Lung microvascular endothelial cell (primary cell): ENCODE measurements around the gene EIF4H. TPM values are rescaled to one million over a fixed set of nuclear protein-coding genes. Genes with fewer than 3 reads are reported as not detected.
A peak's percentile ranks its signal among the peaks of the same experiment; 100 is the strongest.
"Not testable (repeated sequence)": the region's sequence is repeated elsewhere in the genome, so short reads cannot be mapped to it uniquely, and the experiment has no call there.

Experiments
- DNase-seq, 2 donors: peaks; one replicate each; pipeline versions ENCODE4 v3.0.0 to v3.0.0-alpha.2; 2010; ENCODE audit warnings: low read depth in 2 of 2
- total RNA-seq: library from RNA; depleted of rRNA; stranded (reverse); fragments of >200 nt; gene quantifications from 2 replicates; pipeline ENCODE4 v1.2.1, GENCODE V29; 2014

Gene EIF4H
- total RNA-seq, 1 donor from 2014 or later = 267 TPM

DNA sequence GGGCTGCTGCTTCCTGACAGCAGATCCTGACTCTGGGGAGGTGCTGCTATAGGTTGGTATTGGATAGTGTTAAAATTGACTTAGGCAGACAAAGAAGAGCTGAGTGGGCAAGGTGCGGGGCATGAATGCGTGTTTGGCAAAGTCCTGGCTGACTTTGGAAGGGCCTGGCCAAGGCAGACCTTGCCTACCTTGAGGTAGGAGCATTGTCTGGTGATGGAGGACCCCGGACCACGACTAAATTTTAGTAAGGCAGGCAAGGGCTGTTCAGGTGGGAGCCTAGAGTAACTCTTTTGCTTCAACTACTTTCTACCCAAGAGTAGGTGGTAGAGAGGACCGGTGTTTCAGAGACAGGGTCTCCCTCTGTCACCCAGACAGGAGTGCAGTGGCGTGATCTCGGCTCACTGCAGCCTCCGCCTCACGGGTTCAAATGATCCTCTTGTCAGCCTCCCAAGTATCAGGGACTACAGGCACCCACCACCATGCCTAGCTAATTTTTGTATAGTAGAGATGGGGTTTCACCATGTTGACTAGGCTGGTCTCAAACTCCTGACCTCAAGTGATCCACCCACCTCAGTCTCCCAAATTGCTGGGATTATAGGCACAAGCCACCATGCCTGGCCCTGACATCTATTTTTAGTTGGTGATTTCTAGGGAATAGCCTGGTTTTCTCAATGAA, 23.4 kb downstream of the EIF4H start:
- no peak for DNase-seq

DNA sequence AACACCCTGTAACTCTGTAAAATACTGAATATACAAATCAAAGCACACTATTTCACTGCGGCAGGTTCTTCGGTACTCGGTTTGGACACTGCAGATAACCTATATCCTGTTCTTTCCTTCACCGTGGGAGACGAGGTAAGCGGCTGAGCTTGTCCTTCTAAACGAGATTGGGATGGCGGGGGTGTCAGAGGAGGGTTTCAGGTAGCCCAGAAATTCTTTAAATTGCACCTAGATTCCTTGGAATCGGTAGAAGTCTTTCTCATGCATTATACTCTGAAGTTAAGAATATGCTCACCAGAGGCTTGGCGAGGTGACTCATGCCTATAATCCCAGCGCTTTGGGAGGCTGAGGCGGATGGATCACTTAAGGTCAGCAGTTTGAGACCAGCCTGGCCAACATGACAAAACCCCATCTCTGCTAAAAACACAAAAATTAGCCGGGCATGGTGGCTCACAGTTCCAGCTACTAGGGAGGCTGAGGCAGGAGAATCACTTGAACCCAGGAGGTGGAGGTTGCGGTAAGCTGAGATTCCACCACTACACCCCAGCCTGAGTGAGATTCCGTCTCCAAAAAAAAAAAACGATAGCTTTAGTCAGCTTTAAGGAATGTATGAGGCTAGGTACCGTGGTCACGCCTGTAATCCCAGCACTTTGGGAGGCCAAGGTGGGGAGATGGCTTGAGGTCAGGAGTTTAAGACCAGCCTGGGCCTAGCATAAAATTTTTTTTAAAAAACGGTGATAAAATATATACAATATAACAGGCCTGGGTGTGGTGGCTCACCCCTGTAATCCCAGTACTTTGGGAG, 25.6 kb downstream of the EIF4H start:
- no peak for DNase-seq

DNA sequence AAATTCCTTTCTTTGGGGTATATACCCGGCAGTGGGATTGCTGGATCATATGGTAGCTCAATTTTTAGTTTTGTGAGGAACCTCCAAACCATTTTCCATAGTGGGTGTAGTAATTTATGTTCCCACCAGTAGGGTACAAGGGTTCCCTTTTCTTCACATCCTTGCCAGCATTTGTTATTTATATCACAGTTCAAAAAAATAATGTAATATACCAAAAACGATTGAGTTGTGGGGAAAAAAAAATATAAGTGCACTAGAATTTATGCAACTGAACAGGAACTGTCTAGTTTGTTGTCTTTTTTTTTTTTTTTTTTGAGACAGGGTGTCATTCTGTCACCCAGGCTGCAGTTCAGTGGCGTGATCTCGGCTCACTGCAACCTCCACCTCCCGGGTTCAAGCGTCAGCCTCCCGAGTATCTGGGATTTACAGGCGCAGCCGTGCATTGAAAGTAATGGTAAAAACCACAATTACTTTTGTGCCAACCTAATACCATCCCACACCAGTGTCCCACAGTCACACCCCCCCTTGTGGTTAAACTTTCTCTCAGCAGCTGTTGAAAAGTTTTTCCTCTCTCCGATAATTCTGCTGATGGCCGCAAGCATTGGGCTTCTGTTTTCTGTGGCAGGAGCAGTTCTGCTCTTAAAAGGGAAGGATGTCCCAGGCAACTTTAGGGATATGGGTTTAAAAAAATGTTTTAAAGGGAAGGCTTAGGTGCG, 28.8 kb downstream of the EIF4H start:
- peak; percentile 55 to 82 for DNase-seq

DNA sequence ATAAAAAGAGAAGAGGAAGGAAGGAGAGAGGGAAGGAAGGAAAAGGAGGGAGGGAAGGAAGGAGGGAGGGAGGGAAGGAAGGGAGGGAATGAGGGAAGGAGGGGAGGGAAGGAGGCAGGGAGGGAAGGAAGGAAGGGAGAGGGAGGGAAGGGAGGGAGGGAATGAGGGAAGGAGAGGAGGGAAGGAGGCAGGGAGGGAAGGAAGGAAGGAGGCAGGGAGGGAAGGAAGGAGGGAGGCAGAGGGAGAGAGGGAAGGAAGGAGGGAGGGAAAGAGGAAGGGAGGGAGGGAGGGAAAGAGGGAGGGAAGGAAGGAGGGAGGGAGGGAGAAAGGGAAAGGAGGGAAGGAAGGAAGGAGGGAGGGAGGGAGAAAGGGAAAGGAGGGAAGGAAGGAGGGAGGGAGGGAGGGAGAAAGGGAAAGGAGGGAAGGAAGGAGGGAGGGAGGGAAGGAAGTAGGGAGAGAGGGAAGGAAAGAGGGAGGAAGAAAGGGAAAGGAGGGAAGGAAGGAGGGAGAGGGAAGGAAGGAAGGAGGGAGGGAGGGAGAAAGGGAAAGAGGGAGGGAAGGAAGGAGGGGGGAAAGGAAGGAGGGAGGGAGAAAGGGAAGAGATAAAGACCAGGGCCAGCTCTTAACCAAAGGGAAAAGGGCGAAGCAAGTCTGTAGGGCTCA, 29.9 kb downstream of the EIF4H start:
- no peak for DNase-seq

DNA sequence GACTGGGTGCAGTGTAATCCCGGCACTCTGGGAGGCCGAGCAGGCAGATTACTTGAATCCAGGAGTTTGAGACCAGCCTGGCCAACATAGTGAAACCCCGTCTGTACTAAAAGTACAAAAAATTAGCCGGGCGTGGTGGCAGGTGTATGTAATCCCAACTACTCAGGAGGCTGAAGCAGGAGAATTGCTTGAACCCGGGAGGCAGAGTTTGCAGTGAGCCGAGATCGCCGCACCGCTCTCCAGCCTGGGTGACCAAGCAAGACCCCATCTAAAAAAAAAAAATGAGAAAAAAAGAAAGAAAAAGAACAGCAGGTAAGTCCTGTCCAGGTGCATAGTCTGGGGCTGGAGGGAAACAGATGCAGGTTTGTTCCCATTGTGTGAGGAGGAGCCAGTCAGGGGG, 31.9 kb downstream of the EIF4H start:
- not testable (repeated sequence) for DNase-seq

DNA sequence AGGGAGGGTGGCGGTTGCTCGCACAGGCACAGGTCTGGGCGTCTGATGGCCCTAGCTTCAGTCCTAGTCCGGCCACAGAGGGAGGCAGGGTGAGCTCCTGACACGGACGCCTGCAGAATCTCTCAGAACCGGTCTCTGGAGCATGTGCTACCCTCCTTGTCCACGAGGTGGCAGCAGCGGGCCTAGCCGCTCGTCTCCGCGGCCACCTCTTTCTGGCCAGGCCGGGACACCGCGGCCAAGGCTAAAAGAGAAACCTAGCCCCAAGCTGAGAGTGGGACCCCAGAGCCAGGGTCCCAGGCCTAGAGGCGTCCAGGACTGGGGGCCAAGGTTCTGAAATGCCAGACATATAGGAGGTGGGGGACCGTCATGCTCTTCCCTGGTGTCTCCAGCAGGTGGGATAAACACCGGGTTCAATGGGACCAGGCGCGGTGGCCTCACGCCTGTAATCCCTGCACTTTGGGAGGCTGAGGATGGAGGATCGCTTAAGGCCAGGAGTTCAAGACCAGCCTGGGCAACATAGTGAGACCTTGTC, 32.5 kb downstream of the EIF4H start:
- DNase-seq = peak; percentile 70 to 78

DNA sequence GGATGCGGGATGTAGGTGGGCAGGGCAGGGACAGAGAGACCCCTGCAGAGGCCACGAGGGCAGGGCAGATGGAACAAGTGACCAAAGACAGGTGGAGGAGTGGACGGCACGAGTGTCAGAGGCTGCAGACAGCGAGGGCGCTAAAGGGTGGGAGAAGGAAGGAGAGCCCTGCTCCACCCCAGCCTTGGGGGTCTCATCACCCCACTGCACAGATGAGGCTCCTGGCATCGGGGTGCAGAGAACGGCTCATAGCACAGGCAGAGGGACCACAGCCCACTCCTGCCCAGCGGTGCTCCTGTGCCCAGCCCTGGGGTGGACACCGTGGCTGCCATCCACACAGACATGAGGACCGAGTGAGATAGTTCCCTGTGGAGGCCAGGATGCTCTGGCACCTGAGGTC, 33.4 kb downstream of the EIF4H start:
- no peak for DNase-seq

DNA sequence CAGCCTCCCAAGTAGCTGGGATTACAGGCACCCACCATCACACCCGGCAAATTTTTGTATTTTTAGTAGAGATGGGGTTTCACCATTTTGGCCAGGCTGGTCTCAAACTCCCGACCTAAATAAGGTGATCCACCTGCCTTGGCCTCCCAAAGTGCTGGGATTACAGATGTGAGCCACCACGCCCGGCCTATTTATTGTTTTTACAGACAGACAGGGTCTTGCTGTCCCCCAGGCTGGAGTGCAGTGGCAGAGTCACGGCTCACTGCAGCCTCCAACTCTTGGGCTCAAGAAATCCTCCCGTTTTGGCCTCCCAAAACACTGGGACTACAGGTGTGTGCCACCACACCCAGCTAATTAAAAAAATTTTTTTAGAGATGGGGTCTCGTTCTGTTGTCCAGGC, 34.1 kb downstream of the EIF4H start:
- not testable (repeated sequence) for DNase-seq

DNA sequence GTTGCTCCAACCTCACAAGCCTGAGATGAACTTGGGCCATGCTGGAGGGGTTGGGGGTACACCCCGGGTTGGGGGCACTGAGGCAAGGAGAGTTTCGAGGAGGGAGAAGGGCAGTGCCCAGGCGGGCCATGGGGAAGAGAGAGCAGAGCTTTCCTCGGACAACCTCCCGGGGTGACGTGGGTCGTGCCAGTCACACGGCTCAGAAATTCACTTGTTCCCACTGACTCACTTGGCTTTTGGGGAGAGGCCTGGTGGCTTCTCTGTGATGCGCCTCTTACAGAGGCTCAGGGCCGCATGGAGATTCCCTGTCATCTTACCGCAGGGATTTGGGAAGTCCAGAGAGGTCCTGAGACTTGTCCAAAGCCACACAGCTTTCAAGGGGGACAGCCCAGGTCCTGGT, 38.5 kb downstream of the EIF4H start:
- no peak for DNase-seq

DNA sequence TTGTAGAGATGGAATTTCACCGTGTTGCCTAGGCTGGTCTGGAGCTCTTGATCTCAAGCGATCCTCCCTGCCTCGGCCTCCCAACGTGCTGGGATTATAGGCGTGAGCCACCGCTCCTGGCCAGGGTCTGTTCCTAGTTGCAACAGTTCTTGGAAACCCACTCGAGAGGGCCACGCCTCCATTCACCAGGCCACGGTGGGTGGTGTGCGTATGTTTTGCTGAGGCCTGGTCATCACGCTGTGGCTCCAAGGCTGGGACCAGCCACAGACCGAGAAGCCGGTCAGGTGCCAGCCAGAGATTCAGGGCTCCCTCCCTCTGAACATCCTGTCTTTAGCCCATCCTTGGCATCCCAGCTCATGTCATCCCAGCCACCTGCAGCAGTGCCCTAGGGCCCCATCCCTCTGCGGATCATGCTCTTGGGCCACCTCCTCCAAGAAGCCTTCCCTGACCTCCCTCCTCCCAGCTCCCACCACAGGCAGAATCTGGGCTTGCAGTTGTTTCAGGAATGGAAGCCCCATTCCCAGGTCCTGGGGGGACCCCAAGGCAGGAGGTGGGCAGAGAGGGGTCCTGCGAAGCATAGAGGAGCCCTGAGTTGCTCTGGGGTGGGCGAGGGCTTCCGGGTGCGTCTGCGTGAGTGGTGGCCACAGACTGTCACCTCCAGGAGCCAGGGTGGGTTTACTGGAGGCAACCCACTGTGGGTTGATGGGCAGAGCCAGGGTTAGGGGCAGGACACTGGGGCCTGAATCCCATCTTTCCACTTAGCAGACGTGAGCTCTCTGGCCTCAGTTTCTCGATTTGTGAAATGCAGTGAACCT, 40.9 kb downstream of the EIF4H start:
- DNase-seq = no peak

DNA sequence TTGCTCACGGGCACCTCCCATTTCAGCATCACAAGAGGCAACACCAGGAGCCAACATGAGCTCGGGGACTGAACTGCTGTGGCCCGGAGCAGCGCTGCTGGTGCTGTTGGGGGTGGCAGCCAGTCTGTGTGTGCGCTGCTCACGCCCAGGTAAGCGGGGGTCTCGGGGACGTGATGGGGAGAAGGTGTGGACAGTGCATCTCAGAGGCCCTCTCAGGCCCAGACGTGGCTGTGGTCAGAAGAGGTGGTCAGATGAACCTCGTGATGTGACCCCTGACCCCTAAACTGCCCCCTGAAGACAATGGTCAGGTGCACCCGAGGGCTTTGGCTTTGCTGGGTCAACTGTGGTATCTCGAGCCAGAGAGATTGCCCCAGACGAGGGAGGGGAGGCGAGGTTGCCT, 41.8 kb downstream of the EIF4H start:
- no peak for DNase-seq

DNA sequence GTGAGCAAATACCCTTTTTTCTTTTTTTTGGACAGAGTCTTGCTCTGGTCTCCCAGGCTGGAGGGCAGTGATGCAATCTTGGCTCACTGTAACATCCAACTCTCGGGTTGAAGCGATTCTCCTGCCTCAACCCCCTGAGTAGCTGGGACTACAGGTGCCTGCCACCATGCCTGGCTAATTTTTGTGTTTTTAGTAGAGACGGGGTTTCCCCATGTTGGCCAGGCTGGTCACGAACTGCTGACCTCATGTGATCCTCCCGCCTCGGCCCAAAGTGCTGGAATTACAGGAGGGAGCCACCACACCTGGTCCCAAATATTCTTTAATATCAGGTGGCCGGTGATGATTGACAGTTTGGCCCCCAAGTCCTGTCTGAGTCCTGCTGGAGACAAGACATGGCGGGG, 42.2 kb downstream of the EIF4H start:
- no peak for DNase-seq

DNA sequence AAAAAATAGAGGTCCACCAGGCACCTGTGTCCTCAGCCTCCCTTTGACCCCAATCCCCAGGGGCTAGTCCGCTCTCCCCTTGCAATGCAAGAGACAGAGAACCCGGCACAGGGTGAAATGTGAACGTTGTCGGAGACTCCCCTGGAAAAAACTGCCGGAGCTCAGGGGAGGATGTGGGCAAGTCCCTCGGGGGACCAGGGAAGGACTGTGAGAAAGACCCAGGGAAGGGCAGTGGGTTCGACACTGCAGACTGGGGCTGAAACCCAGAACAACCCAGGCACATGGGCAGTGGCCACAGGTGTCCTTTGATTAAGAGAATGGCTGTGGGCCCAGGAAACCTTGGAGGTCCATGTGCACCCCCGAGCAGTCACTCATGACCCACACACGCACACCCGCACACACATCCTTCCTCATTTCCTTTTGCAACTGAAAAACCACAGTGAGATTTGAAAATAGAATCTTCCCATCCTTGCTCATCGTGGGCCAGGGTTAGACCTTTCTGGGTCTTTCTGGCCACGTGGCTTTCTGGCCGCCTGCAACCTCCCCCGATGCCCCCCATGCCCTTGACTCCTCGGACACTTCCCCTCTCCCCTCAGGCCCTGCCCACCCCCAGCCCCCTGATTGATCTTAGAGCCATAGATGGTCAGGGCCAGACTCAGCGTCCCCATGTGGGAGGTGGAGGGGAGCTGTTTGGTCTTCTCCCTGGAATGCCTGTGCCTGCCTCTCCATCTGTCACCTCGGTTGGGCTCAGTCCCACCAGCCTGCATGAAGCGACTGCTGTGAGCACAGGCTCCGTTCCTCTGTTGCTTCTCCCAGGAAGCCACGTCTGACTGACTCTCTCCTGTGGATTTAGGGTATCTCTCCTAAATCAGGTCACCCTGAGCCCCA, 43.5 kb downstream of the EIF4H start:
- DNase-seq = peak in 1 of 2 donors; percentile 44

DNA sequence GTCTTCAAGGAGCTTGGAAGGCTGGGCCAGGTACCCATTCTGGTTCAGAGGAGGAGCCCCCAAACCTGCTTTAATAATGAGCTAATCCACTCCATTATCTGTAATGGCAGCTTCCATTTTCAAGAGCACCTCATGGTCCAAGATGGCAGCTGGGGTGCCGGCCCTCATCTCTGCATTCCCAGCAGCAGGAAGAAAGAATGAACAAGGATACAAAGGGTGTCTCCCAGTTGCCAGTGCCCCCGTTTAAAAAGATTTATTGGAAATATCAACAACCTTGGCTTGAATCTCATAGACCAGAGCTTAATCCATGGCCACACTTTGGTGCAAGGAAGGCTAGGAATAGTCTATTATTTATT, 44.2 kb downstream of the EIF4H start:
- no peak for DNase-seq

DNA sequence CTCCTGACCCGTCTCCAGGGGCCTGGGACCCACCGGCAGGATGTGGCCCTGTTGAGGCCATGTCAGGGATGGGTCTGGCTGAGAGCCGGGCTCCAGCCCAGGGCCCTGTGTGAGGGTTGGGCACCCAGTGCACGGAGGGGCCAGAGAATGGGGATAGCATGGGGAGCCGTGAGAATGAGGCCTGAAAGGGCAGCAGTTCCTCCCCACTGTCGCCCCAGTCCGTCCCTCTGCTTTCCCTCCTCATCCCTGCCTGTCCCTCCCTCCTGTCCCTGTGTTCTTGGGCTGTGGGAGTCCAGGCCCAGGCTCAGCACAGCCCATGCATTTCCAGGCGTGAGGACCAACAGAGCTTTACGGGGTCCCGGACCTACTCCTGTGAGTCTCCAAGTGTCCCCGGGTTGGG, 45.3 kb downstream of the EIF4H start:
- no peak for DNase-seq

DNA sequence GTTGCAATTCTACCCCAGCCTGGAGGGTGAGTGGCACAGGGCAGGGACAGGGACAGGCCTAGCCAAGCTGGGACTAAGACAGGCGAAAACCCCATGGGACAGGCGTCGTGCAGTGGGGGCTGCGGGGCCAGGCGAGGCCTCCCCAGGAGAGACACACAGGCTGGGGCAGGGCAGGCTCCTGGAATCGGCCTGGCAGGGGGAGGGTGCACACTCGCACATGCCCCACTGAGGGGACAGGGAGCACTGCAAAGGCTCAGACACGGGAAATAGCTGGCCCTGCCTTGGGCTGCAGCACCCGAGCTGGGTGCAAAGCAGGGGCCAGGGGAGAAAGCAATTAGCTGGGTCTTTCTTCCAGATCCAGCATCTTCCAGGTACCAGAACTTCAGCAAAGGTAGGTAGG, 46.1 kb downstream of the EIF4H start:
- DNase-seq = no peak

DNA sequence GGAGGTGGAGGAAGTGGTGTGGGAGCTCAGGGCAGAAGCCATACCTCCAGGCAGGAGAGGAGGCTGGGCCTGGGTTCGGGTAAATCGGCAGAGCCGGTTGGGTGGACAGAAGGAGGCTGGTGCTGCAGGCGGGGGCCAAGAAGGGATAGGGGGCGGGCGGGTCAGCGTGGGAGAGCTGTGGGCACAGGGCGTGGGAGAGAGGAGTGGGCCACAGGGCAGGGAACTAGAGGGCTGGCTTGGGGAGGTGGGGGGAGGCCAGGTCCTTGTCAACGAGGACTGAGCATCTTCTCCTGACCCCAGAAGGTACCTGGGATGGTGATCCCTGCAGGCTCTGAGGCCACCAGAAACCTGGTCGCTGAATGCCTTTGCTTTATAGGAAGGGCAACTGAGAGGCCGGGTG, 47.6 kb downstream of the EIF4H start:
- DNase-seq = no peak

DNA sequence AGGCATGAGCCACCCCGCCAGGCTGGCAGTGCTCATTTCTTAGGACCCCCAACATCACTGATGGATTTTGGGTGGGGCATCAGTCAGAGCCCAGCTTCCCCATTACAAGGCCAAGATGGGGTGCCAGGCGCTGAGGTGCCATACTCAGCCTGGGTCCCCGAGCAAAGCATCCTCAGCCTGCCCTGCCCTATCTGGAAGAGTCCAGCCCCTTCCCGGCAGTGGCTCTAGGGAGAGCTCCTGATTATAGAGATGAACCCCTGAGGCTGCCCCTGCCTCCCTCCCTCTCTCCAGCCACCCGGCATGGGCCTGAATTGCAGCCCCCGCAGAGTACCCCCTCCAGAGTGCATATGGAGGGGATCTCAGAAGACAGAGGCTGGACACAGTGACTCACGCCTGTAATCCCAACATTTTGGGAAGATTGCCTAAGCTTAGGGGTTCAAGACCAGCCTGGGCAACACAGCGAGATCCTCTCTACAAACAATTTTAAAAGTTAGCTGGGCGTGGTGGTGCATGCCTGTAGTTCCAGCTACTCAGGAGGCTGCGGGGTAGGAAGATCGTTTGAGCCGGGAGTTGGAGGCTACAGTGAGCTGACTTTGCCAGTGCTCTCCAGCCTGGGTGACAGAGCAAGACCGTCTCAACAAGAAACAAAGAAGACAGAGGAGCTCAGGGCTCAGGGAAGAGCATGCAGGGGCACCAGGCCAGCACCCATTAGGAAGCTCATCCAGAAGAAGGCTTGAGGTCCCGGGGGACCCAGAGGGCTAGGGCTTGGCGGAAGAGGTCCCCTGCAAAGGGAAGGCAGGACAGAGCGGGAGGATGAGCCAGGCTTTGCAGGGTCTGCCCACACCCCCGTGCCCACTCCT, 48.9 kb downstream of the EIF4H start:
- DNase-seq = no peak
